Keratinocyte (primary cell): ENCODE results near the gene UBC. TPM values are rescaled to one million over a fixed set of nuclear protein-coding genes. Genes with fewer than 3 reads are reported as not detected.
A peak's percentile ranks its signal among the peaks of the same experiment; 100 is the strongest.

Source experiments
- DNase-seq: peaks from one replicate; pipeline ENCODE4 v3.0.0-alpha.2; 2011; ENCODE audit warnings: low read depth, missing footprints, low spot score
- FAIRE-seq: peaks from 2 replicates; lab custom pipeline; 2011; peaks lifted over from hg19 to GRCh38; lab: Jason Lieb, UNC
- H2AFZ ChIP-seq: 2 replicates; pipeline ENCODE4 v1.6.0; 2012; ENCODE audit warnings: low read length, control low read depth, inconsistent platforms; ENCODE audit not compliant: control insufficient read depth
- H3K27ac ChIP-seq: 2 replicates; pipeline ENCODE4 v1.5.1; 2011; ENCODE audit warnings: low read length; ENCODE audit not compliant: control insufficient read depth, insufficient read depth
- H3K27me3 ChIP-seq: 3 replicates; pipeline ENCODE4 v1.6.0; 2011; ENCODE audit warnings: low read length; ENCODE audit not compliant: control insufficient read depth, insufficient read depth; ENCODE audit errors: extremely low read depth
- H3K36me3 ChIP-seq, 2 experiments: 2 replicates in 1 of 2; 3 replicates in 1 of 2; pipeline ENCODE4 v1.5.1; 2011; ENCODE audit warnings: low read length in 2 of 2, mild to moderate bottlenecking in 1 of 2; ENCODE audit not compliant: control insufficient read depth in 2 of 2, insufficient read depth in 2 of 2; ENCODE audit errors: extremely low read depth in 1 of 2
- H3K4me1 ChIP-seq: 3 replicates; pipeline ENCODE4 v1.5.1; 2011; ENCODE audit warnings: low read length; ENCODE audit not compliant: control insufficient read depth, insufficient read depth; ENCODE audit errors: extremely low read depth
- H3K4me2 ChIP-seq: 3 replicates; pipeline ENCODE4 v1.6.0; 2011; ENCODE audit warnings: low read depth, low read length; ENCODE audit not compliant: control insufficient read depth, insufficient read depth; ENCODE audit errors: extremely low read depth
- H3K4me3 ChIP-seq, 3 experiments: fragments of 200-600 bp in 1 of 3; sonication (generic) in 1 of 3; 2 replicates in 2 of 3; 3 replicates in 1 of 3; pipeline ENCODE4 v1.5.1; 2011 to 2016; ENCODE audit warnings: low read length in 3 of 3, mild to moderate bottlenecking in 3 of 3, control low read depth in 2 of 3, inconsistent platforms in 1 of 3, low read depth in 1 of 3, mixed read lengths in 1 of 3, mixed run types in 1 of 3, moderate library complexity in 1 of 3; ENCODE audit not compliant: control insufficient read depth in 2 of 3, insufficient read depth in 2 of 3; ENCODE audit errors: extremely low read depth in 1 of 3
- H3K79me2 ChIP-seq: 2 replicates; pipeline ENCODE4 v1.6.0; 2012; ENCODE audit warnings: low read length; ENCODE audit not compliant: control insufficient read depth, insufficient read depth
- H3K9ac ChIP-seq: 3 replicates; pipeline ENCODE4 v1.6.0; 2011; ENCODE audit warnings: low read length; ENCODE audit not compliant: control insufficient read depth, insufficient read depth; ENCODE audit errors: extremely low read depth
- H3K9me1 ChIP-seq: 3 replicates; pipeline ENCODE4 v1.6.0; 2011; ENCODE audit warnings: low read length; ENCODE audit not compliant: control insufficient read depth, insufficient read depth; ENCODE audit errors: extremely low read depth
- H3K9me3 ChIP-seq: 2 replicates; pipeline ENCODE4 v1.5.1; 2012; ENCODE audit warnings: low read depth, low read length; ENCODE audit not compliant: control insufficient read depth
- H4K20me1 ChIP-seq: 3 replicates; pipeline ENCODE4 v1.6.0; 2011; ENCODE audit warnings: low read length; ENCODE audit not compliant: control insufficient read depth, insufficient read depth; ENCODE audit errors: extremely low read depth
- CTCF ChIP-seq, 3 experiments: IDR thresholded peaks in 1 of 3; conservative IDR thresholded peaks in 1 of 3; optimal IDR thresholded peaks in 1 of 3; 2 replicates in 2 of 3; 3 replicates in 1 of 3; pipeline versions ENCODE3 to v1.5.1; 2011; ENCODE audit warnings: low read length in 3 of 3, mild to moderate bottlenecking in 3 of 3, moderate library complexity in 2 of 3, control low read depth in 1 of 3, inconsistent platforms in 1 of 3; ENCODE audit not compliant: insufficient read depth in 2 of 3; ENCODE audit errors: extremely low read depth in 1 of 3
- EZH2 ChIP-seq: IDR thresholded peaks from one replicate; pipeline ENCODE4 v1.6.1; 2012; ENCODE audit warnings: inconsistent platforms, mild to moderate bottlenecking, low read length, moderate library complexity
- dilution Hi-C: fragments of 300-500 bp; cut with MboI; formaldehyde crosslinking; loops from one replicate; pipeline ENCODE4 v1.7.0; 2020; ENCODE audit warnings: low sequenced_read_pairs; ENCODE audit not compliant: extremely low pct_ligation_motif_present
- polyA plus RNA-seq, 5 experiments: library from polyadenylated mRNA; depleted of rRNA in 3 of 5; stranded (reverse) in 3 of 5; stranded (forward) in 1 of 5; unstranded in 1 of 5; fragments of >200 nt; gene quantifications; 1 replicate in 1 of 5; 2 replicates in 3 of 5; 3 replicates in 1 of 5; pipeline versions ENCODE4 v1.2.1 to v1.2.3, GENCODE V29; 2011 to 2012; ENCODE audit warnings: missing spikeins in 2 of 5, low read depth in 1 of 5, low replicate concordance in 1 of 5

Gene UBC
- polyA plus RNA-seq, 1 donor (not counting 4 experiments of a cell fraction or from before 2014, with no cell fraction given), result 2,363 TPM

- Histone ChIP-seq H3K9ac (peak overlapping the region; percentile 87), H3K9me1 (no peaks in the 10 kb centered on the region), H3K4me2 (peak overlapping the region; percentile 87), H3K9me3 (no peaks in the 10 kb centered on the region), H3K4me3 (peak overlapping the region; percentile 30 to 81 (median 74)), H3K27me3 (no peaks in the 10 kb centered on the region), H3K36me3 (no peaks in the 10 kb centered on the region), H2AFZ (no peak overlapping the region), H3K4me1 (peaks cover 26% of the 10 kb centered on the region), H3K27ac (peak overlapping the region; percentile 96), H3K79me2 (no peaks in the 10 kb centered on the region), H4K20me1 (no peaks in the 10 kb centered on the region)
- no peak for DNase-seq
- FAIRE-seq, result no peak
- dilution Hi-C loops, result no loop called here
- TF ChIP-seq EZH2, result no peak
- no peak for TF ChIP-seq CTCF (optimal IDR thresholded peaks at IDR 0.05 in 1 of 3, IDR thresholded peaks at IDR 0.05 in 1 of 3, conservative IDR thresholded peaks at IDR 0.05 in 1 of 3; ENCODE audit: extremely low read depth in 1 of 3, insufficient read depth in 2 of 3, low read length in 3 of 3)
Measured at GRCh38 chr12:124939421-124940142, 25.1 kb upstream of the UBC start.

GRCh38 chr12:124939079-124939420 lies 24.6 kb upstream of the UBC start:
- H3K27ac ChIP-seq, result peak overlapping the region; percentile 96
- H2AFZ ChIP-seq, result peak overlapping the region; percentile 43
- FAIRE-seq (peak; percentile 63), DNase-seq (no peak)
- peak overlapping the region; percentile 30 to 81 (median 74) for H3K4me3 ChIP-seq
- no peaks in the 10 kb centered on the region for H3K9me1 ChIP-seq
- peak overlapping the region; percentile 87 for H3K4me2 ChIP-seq
- peak overlapping the region; percentile 87 for H3K9ac ChIP-seq
- no peak for TF ChIP-seq EZH2
- TF ChIP-seq CTCF (optimal IDR thresholded peaks at IDR 0.05 in 1 of 3, IDR thresholded peaks at IDR 0.05 in 1 of 3, conservative IDR thresholded peaks at IDR 0.05 in 1 of 3; ENCODE audit: extremely low read depth in 1 of 3, insufficient read depth in 2 of 3, low read length in 3 of 3), result peak in 2 of 3 experiments; percentile 60 to 84
- dilution Hi-C loops, result no loop called here
- no peaks in the 10 kb centered on the region for H3K36me3 ChIP-seq
- no peaks in the 10 kb centered on the region for H3K27me3 ChIP-seq
- peaks cover 26% of the 10 kb centered on the region for H3K4me1 ChIP-seq
- no peaks in the 10 kb centered on the region for H3K79me2 ChIP-seq
- no peaks in the 10 kb centered on the region for H4K20me1 ChIP-seq
- H3K9me3 ChIP-seq, result no peaks in the 10 kb centered on the region
